GM18520 (cell line): ENCODE results near the gene PIP5K1B.

ENCODE experiments used
- ATAC-seq: cut with Tn5 transposase; IDR thresholded peaks from one replicate; pipeline ENCODE4 v1.9.1; 2021; ENCODE audit not compliant: unreplicated experiment

Gene PIP5K1B

DNA sequence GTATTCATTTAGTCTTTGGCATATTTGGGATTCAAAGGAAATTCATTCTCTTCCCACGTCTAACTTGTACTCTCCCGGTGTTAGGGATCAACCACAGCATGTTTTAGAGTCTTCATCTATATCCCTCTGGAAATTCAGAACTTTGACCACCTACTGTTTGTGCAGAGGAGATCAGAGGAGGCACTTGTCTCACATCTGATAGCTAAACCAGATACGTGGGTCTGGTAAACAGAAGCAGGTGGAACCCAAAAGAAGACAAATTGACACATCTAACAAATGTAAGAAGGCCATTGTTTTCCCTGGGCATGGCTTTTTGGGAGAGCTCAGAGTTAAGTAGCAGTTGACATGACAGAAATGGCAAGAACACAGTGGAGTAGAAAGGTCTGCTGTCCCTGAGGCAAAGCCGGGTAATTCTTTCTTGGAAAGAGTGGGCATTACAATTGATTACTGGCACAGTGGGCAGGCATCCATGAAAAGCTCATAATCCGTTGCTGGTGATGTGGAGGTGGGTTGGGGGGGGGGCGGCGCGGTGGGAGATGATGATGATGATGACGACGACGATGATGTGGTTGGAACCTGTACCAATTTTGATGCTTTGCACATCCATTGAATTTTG, 27.5 kb downstream of the PIP5K1B start:
- ATAC-seq: no peak

DNA sequence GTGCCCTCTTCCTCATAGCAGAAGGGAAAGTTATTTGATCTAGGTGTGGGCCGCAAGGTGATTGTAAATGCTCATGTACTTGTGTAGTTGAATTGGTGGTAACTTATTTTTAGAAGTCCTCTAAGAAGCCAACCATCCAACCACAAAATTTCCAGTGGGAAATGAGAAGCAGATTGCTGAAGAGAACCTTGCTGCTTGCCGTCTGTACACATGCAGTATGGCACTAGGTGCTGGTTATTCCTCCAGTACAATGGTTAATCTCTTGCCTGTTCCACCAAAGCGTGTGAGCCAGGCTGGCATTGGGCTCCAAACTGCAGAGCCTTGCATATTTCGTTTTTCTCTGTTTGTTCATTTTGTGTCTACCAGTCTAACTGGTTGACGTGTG, 28.0 kb downstream of the PIP5K1B start:
- ATAC-seq: no peak

DNA sequence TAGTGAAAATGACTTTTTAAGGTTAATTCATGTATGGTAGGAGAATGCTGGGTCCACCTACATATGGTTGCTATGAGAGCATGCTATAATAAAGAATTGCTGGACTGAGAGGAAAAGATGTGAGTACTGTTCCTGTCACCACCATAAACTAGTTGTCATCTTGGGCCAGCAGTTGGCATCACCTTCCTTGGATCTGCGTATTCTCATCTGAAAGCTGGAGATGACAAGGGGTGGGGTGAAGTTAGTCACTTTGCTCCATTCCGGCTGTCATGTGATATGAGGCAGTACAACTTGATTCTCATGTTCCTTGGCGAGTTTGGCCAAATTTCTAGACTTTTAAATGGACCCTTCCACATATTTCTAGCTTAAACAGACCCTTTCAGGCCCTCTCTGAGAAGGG, 33.3 kb downstream of the PIP5K1B start:
- ATAC-seq: no peak

GRCh38 chr9:68739621-68740174, 34.7 kb downstream of the PIP5K1B start:
- ATAC-seq: no peak

DNA sequence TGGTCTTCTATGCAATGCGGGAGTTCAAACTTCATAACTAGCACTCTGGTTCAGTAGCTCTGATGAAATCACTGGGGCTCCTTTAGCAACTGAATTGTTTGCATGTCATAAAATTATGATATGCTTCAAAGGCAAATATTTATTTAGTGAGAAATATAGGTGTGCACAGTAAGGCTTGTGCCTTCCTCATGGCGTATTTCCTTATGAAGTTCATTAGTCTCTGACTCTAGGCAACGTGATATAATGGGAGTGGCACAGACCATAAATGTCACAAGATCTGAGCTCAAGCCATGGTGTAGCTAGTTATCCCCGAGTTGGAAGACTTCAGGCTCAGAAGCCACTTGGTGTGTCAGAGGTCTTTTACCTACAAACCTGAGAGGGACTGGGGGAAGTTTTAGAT, 35.5 kb downstream of the PIP5K1B start:
- ATAC-seq: no peak

GRCh38 chr9:68741234-68741633, 36.2 kb downstream of the PIP5K1B start:
- ATAC-seq: no peak

DNA sequence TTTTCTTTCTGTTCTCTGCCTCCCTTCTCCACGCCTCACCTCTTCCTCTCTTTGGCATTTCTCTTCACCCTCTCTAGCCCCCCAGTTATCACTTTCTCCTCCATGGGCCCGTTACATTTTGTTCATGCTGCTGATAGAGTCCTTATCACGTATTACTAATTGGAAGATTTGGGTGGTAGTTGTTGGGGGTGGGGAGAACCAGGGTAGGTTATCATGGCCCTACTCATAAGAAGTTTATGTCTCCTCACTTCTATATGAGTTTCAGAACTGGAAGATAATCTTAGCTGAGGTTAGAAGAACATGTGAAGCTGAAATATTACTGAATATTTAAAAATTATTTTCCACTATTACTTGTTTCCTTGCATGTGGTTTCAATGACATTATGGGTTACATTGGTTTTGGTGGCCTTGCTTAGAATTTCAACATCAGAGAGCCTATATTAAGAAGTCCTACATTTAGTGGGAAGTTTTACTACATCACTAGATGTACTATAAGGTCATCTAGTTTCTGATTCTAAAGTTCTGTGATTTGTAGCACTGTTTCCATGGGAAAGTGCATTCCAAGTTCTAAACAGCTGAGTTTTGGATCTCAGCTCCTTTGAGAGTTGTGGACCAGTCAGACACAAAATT, 36.8 kb downstream of the PIP5K1B start:
- no peak for ATAC-seq

- no peak for ATAC-seq
Observed at GRCh38 chr9:68742333-68742730, 37.3 kb downstream of the PIP5K1B start.

- ATAC-seq: no peak
Observed at GRCh38 chr9:68744426-68744825, 39.4 kb downstream of the PIP5K1B start.

DNA sequence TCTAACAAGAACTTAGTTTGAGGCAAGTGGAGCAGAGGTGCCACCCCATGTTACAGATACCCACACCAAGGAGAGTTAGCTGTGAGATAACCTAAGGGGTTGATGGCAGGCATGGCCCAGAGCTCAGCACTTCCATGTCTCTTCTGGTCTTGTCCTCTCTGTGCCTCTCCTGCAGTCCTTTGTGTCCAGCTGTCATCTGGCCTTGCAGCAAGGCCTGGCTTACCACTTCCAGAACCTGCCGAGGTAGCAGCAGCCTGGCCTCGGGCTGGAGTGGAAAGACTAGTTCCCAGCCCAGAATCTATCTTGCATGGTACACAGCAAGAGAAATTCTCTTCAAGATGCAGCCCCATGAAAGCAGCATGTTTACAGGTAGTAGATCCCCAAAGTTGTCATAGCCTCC, 41.5 kb downstream of the PIP5K1B start:
- no peak for ATAC-seq

GRCh38 chr9:68747043-68747533, 42.0 kb downstream of the PIP5K1B start:
- ATAC-seq: no peak

- ATAC-seq: no peak
Observed at GRCh38 chr9:68749135-68749534, 44.1 kb downstream of the PIP5K1B start.

- no peak for ATAC-seq
Observed at GRCh38 chr9:68749579-68750159, 44.6 kb downstream of the PIP5K1B start.

DNA sequence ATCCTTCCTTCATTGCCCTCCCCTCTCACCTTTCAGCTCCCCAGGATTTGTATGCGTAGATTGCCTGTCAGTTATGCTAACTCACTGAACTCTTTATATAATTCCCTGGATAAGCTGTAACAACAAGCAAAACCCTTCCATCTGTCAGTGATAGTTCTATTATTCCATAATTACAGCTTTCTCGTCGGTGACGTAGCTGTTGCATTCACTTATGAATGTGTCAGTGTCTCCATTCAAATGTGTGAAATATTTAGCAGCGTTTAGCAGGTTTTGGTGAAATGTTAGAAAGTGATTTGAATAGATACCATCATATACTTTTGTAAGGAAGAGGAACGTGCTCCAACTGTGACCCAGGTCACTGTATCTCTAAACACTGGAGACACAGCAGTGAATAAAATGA, 45.2 kb downstream of the PIP5K1B start:
- ATAC-seq: no peak

DNA sequence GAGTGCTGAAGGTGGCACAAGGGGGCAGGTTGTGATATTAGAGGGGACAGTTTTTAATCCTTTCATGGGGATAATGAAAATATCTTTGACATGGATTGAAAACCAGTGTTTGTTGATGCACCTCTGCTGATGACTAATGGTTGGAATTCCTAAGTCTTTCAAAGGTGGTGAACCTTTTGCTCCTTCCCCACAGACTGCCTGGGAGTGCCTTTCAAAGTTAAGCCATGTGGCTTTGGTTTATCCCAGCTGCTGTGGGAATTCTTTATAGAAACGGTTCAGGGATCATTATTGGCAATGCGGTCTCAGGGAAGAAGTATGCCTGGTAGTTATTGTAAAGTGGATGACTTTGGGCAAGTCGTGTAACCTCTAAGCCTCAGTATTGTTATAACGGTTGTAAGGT, 45.7 kb downstream of the PIP5K1B start:
- no peak for ATAC-seq

DNA sequence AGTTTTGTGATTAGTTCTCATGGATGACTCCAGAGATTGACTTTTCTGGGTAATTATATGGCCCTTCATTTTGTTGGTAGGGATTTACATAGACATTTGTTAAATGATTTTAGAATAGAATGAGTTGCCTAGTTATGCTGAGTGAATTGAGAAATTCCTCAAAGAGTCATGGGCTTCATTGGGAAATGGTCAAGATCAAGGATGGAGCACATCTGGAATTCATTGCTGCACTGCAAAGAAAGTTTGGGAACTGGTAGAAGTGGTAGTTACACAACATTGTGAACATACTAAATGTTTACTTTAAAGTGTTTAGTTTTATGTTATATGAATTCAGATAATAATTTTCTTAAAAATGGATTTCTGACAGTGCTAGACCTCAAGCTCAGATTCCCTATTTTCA, 46.5 kb downstream of the PIP5K1B start:
- ATAC-seq: no peak

DNA sequence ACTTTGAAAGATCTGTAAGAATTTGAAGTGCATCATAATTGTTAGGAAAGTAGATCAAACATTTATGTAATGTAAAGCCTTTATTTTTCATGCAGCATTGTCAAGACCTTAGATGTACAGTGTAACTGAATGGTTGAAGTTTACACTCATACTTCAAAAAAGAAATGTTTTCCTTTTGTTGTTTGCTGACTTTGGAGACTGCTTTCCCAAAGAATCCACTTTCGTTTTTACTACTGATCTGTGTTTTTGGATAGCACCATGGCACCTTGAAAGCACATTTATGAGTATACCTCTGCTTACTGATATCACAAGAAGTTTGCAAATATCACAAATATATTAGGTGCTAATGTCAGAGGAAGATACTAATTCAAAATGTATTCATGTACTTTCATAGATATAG, 50.0 kb downstream of the PIP5K1B start:
- ATAC-seq: no peak

DNA sequence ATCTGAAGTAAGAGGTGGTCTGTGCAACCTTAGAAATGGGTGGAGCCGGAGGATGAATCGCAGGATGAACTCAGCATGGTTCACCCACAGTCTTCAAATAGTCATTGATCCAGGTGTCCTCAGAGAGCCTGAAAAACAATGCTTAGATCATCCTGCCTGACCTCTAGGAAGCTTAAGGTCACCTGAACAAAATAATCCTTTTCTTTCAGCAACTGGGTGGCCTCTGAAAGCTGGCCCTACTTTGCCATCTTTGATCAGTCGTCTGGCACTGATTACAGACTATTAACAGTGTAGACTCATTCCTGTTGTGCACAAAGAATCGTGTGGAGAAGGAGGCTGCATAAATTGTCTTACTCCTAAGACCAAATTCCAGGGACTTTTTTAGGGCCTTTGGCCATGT, 50.7 kb downstream of the PIP5K1B start:
- ATAC-seq: no peak

DNA sequence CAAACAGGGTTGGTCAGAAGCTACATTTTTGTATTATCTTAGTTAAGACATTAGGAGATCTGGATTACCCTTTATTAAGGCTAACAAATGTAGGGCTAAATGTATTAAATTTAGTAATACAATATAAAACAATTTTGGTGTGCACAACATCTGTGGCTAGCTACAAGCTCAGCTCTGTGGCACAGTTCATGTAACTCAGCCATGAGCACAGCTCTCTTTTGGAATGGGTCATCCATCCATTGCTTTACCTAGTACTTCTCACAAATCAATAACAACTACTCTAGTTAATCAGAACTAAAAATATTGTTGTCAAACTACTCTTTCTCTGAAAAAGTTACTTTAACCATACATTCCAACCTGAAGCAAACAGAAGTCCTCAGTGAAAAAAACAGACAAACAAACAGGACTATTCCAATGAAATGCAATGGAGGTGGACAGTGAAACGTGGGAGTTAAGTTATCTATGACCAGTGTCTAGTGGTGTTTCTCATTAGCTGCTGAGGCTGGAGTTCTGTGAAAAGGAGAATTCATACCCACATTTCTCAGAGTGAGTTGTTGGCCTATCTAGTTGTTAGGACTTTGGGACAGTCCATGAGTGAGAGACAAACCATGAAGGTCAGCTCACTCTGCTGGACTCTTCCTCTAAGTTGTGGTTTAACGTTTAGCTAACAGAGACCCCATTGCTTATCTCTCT, 55.1 kb downstream of the PIP5K1B start:
- ATAC-seq: no peak

DNA sequence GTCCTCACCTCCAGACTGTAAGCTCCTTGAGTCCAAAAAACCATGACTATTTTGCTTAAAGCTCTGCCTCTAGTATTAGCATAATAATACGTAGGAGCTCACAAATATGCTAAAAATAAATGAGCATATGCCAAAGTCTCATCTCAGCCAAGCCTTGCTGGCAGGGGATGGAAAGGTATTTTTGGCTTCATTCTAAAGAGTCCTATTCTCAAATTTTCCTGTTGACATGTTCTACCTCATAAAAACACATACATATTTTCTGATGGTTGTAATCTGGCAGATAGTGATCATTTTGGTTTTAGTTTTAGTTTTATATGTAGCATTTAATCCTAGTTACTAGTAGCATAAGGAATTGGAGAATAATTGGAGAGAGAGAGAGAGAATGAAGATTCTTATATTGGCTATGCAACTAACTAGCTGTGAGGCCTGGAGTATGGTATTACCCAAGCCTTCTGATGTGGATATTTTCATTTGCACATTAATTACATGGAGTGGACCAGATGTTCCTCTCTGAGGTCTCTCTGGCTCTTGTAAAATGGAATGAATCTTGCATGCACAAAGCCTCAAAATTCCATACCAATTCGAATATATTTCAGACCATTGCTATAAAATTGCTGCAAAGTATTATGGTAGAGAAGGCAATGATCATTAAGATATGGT, 55.8 kb downstream of the PIP5K1B start:
- no peak for ATAC-seq

GRCh38 chr9:68762570-68762969, 57.5 kb downstream of the PIP5K1B start:
- ATAC-seq: peak; percentile 38
